Adrenal gland (tissue), 19 donors: ENCODE measurements around the gene C1QBP. TPM values are rescaled to one million over a fixed set of nuclear protein-coding genes. Genes with fewer than 3 reads are reported as not detected.

ENCODE experiments used
- DNase-seq, 7 donors: peaks; one replicate each; pipeline ENCODE4 v3.0.0-alpha.2; 2019 to 2020
- H3K27ac ChIP-seq, 5 donors: fragments of 200-600 bp; sonication (generic) in 4 of 5; 1 replicate in 3 of 5; 2 replicates in 2 of 5; pipeline versions ENCODE4 v1.5.1 to v1.8.0; 2016 to 2020; ENCODE audit warnings: mild to moderate bottlenecking in 1 of 5
- H3K27me3 ChIP-seq: fragments of 200-600 bp; 2 replicates; pipeline ENCODE4 v1.8.0; 2021
- H3K36me3 ChIP-seq, 2 donors: fragments of 200-600 bp; replicated peaks in 1 of 2; 1 replicate in 1 of 2; 2 replicates in 1 of 2; pipeline versions ENCODE4 v1.5.1 to v1.8.0; 2018 to 2022
- H3K4me1 ChIP-seq, 2 donors: fragments of 200-600 bp; replicated peaks in 1 of 2; 1 replicate in 1 of 2; 2 replicates in 1 of 2; pipeline versions ENCODE4 v1.5.1 to v1.8.0; 2018 to 2021
- H3K4me3 ChIP-seq, 4 donors: fragments of 200-600 bp; sonication (generic) in 3 of 4; one replicate each; pipeline ENCODE4 v1.5.1; 2016 to 2018
- H3K9me3 ChIP-seq, 3 donors: fragments of 200-600 bp; sonication (generic) in 1 of 3; replicated peaks in 1 of 3; 1 replicate in 2 of 3; 2 replicates in 1 of 3; pipeline versions ENCODE4 v1.5.1 to v1.8.0; 2016 to 2021
- CTCF ChIP-seq, 6 experiments: fragments of 450-650 bp in 4 of 6; fragments of 200-600 bp in 2 of 6; sonication (generic) in 1 of 6; IDR thresholded peaks; 1 replicate in 5 of 6; 2 replicates in 1 of 6; pipeline versions ENCODE4 v1.5.1 to v1.8.0; 2016 to 2021; ENCODE audit warnings: antibody characterized with exemption in 6 of 6, mild to moderate bottlenecking in 2 of 6, moderate library complexity in 1 of 6
- POLR2A ChIP-seq, 2 donors: fragments of 450-650 bp; IDR thresholded peaks; one replicate each; pipeline ENCODE4 v1.6.1; 2017; ENCODE audit warnings: antibody characterized with exemption in 2 of 2, mild to moderate bottlenecking in 2 of 2, moderate library complexity in 1 of 2
- WGBS, 4 donors: extraction: QIAGEN DNeasy Blood & Tissue Kit in 2 of 4; methylation state at CpG; one replicate each; pipeline versions ENCODE4 v1.1.5 to v1.1.7; 2013 to 2017; 5-methylcytosine and 5-hydroxymethylcytosine counted together
- intact Hi-C, 2 donors: fragments of 100-400 bp; cut with DNase I; formaldehyde crosslinking; loops; one replicate each; pipeline versions ENCODE4 v1.14.1 to v1.15.0; 2022 to 2023
- long read RNA-seq, 10 donors: library from polyadenylated mRNA in 3 of 10; unstranded in 2 of 10; stranded (forward) in 1 of 10; transcript quantifications; one replicate each; pipeline ENCODE4 v2.0.0 and lab custom pipeline, GENCODE V29; 2021 to 2026
- polyA plus RNA-seq, 3 donors: library from polyadenylated mRNA; stranded (reverse); fragments of 200-250 nt in 2 of 3; fragments of 350-450 nt in 1 of 3; fragmentation: Illumina TruSeq in 1 of 3; extraction: RNeasy Lipid Tissue Mini Kit (QIAGEN cat#74804) in 1 of 3; gene quantifications; one replicate each; pipeline ENCODE4 v1.2.3, GENCODE V29; 2013 to 2014
- total RNA-seq, 9 donors: library from RNA; depleted of rRNA in 4 of 9; stranded (reverse); fragments of >200 nt in 4 of 9; fragments of 120-200 nt in 1 of 9; fragmentation: NEBNext Ultra II Directional in 1 of 9; extraction: Animal tissue kit (Norgen Biotek cat#: 25700) in 1 of 9; gene quantifications; one replicate each; pipeline versions ENCODE4 v1.1.0 to v1.2.4, GENCODE V29; 2013 to 2023
- donor health status: healthy with polysubstance abuse.
- donor health status: Bipolar disorder and iron deficiency.
- donor health status: DM: yes; HTN: yes; CAD: no.
- donor health status: DM: no; HTN: no; CAD: no.
- donor health status: DM: no; HTN: no; CAD: no.
- donor health status: DM: yes; HTN: yes; CAD: no.

The C1QBP gene
- 100 to 1,000 TPM; 157 to 283 (median 174) TPM for total RNA-seq
- 100 to 1,000 TPM in 2 of 3 donors, 10 to 100 TPM in 1; 53.5 to 420 (median 140) TPM for polyA plus RNA-seq
- long read RNA-seq, donor 1, transcript C1QBP-201 (6 exons, 1,169 nt), result major isoform, 169 of 241 reads
- long read RNA-seq, donor 1, partial matches to known transcripts, result 65 of 241 reads
- long read RNA-seq, donor 1, other reads (novel, unspliced or antisense), result 0 of 241 reads
- long read RNA-seq, donor 2, transcript C1QBP-201 (6 exons, 1,169 nt), result major isoform, 88 of 130 reads
- long read RNA-seq, donor 2, partial matches to known transcripts, result 34 of 130 reads
- long read RNA-seq, donor 2, other reads (novel, unspliced or antisense), result 0 of 130 reads
- long read RNA-seq, donor 3, transcript C1QBP-201 (6 exons, 1,169 nt), result major isoform, 201 of 232 reads
- long read RNA-seq, donor 3, transcript C1QBP-203 (2 exons, 911 nt), result minor isoform, 5 of 232 reads
- long read RNA-seq, donor 3, partial matches to known transcripts, result 23 of 232 reads
- long read RNA-seq, donor 3, other reads (novel, unspliced or antisense), result 0 of 232 reads
- long read RNA-seq, donor 4, transcript C1QBP-201 (6 exons, 1,169 nt), result major isoform, 248 of 258 reads
- long read RNA-seq, donor 4, partial matches to known transcripts, result 3 of 258 reads
- long read RNA-seq, donor 4, other reads (novel, unspliced or antisense), result 6 of 258 reads
- long read RNA-seq, donor 5, transcript C1QBP-201 (6 exons, 1,169 nt), result major isoform, 486 of 496 reads
- long read RNA-seq, donor 5, partial matches to known transcripts, result 0 of 496 reads
- long read RNA-seq, donor 5, other reads (novel, unspliced or antisense), result 9 of 496 reads
- long read RNA-seq, donor 6, transcript C1QBP-201 (6 exons, 1,169 nt), result major isoform, 186 of 194 reads
- long read RNA-seq, donor 6, partial matches to known transcripts, result 4 of 194 reads
- long read RNA-seq, donor 6, other reads (novel, unspliced or antisense), result 3 of 194 reads
- long read RNA-seq, donor 7, transcript C1QBP-201 (6 exons, 1,169 nt), result major isoform, 69 of 113 reads
- long read RNA-seq, donor 7, partial matches to known transcripts, result 38 of 113 reads
- long read RNA-seq, donor 7, other reads (novel, unspliced or antisense), result 0 of 113 reads
- long read RNA-seq, donor 8, transcript C1QBP-203 (2 exons, 911 nt), result minor isoform, 6 of 360 reads
- long read RNA-seq, donor 8, transcript C1QBP-201 (6 exons, 1,169 nt), result major isoform, 217 of 360 reads
- long read RNA-seq, donor 8, transcript C1QBP-205 (3 exons, 330 nt), result minor isoform, 5 of 360 reads
- long read RNA-seq, donor 8, partial matches to known transcripts, result 126 of 360 reads
- long read RNA-seq, donor 8, other reads (novel, unspliced or antisense), result 6 of 360 reads
- long read RNA-seq, donor 9, transcript C1QBP-201 (6 exons, 1,169 nt), result major isoform, 132 of 167 reads
- long read RNA-seq, donor 9, partial matches to known transcripts, result 33 of 167 reads
- long read RNA-seq, donor 9, other reads (novel, unspliced or antisense), result 0 of 167 reads
- long read RNA-seq, donor 10, transcript C1QBP-201 (6 exons, 1,169 nt), result major isoform, 100 of 188 reads
- long read RNA-seq, donor 10, partial matches to known transcripts, result 81 of 188 reads
- long read RNA-seq, donor 10, other reads (novel, unspliced or antisense), result 0 of 188 reads

DNA sequence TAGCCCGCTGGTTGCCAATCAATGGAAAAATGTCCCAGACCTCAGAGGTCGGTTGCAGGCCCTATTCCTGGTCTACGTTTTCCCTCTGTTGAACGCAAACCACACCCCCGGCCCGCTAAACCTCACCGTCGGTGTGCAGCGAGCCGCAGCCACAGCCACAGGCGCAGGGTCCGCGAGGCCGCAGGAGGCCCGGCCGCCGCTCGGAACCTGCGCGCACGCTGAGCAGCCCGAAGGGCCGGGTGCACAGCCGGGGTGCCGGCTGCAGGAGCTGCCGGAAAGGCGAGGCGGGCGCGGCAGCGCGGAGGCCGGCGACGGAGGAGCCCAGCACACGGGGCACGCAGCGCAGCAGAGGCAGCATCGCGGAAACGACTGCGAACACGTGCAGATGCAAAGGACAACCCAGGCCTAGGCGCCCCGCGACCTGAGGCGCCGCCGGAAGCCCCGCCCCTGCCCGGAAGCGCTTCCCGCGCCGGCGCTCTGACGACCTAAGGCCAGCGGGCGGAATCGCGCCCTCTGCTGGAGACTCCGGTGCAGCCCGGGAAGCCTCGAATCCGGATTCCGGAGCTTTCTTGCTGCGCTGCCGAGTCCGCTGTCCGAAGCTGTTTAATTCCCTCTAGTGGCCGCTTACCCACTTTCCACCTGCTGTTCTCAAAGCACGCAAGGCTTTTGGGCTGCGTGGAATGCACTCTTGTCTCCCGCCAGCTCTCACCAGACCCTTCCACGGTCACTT lies at the start of gene C1QBP:
C1QBP (minus strand) TSS at position 440 of the 730 bp plus-strand sequence; CDS start at position 358, 82 bp downstream.
- Histone ChIP-seq H3K4me3 (peak within 1 kb of the TSS; percentile 16 to 92 (median 54)), H3K4me1 (peaks cover 7 to 29% of the 10 kb centered on the region in 2 donors), H3K9me3 (no peaks in the 10 kb centered on the region), H3K27ac (peak within 1 kb of the TSS in 4 of 5 donors; percentile 58 to 88 (median 74)), H3K36me3 (peaks cover 0 to 31% of the 10 kb centered on the region in 2 donors), H3K27me3 (no peaks in the 10 kb centered on the region)
- DNase-seq, result peak; percentile 89 to 97 (median 93)
- TF ChIP-seq POLR2A (IDR thresholded peaks at IDR 0.05) (peak in 1 of 2 donors; percentile 63), CTCF (IDR thresholded peaks at IDR 0.05) (peak; percentile 97 to 99 (median 98))
- WGBS, 4 donors, result 0 to 2% (median 0%) methylated on average over 9 to 75 of the region's 75 CpGs
- intact Hi-C loops, result loop anchor here in 1 of 2 donors (10.0 kb wide), 1 partner anchor 184 kb away; no protein-coding TSS in a partner anchor

GRCh38 chr17:5488752-5489151 lies 49.8 kb upstream of the C1QBP start:
- H3K27me3 ChIP-seq, result no peaks in the 10 kb centered on the region
- no peak for TF ChIP-seq CTCF (IDR thresholded peaks at IDR 0.05)
- no peak for TF ChIP-seq POLR2A (IDR thresholded peaks at IDR 0.05)
- peaks cover 0 to 29% of the 10 kb centered on the region in 2 donors for H3K36me3 ChIP-seq
- WGBS, 4 donors, result 81 to 90% (median 86%) methylated on average over 8 of the region's 8 CpGs
- no peak for DNase-seq
- intact Hi-C loops, result no loop called here
- H3K27ac ChIP-seq, result no peak overlapping the region
- H3K9me3 ChIP-seq, result peaks cover 0 to 6% (median 0%) of the 10 kb centered on the region in 3 donors
- H3K4me3 ChIP-seq, result no peak overlapping the region
- H3K4me1 ChIP-seq, result peaks cover 8 to 24% of the 10 kb centered on the region in 2 donors

DNA sequence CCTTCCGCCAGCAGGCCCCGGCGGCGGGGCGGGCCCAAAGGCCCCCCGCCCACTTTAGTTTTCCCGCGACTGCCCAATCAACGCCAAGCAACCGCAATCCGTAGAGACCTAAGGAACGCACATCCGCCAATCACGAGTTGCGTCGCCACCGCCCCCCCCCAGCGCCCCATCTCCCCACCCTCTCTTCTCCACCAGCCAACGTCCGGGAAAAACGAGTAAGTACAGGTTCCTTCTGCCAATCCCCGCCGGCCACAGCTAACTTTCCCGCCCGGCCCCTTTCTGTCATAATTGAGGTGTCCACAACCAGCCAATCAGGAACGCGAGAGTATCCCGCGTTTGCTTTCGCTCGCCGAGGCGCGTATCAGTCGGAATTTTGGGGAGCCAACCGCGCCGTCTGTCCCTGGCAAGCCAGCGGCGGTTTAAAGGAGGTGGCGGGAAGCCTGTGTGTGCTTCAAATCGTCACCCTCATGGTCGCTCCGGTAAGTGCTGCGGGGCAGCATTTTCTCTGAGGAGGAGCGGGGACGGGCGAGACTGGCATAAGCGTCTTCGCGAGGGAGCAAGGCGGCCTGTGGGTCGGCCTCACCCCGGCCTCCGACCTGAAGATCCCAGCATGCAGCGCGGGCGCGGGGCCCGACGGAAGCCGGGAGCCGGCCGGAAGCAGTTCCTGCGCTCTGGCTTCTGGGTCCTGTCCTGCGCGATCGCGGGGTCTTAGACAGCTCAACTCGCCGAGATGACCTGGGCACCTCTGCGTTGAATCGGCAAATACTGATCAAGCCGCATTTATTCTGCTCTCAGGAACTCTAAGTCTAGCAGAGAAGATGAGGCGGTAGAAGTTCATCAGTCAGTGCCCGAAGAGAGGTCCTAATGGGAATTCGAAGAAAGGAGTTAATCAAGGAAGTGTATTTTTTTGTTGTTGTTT lies 47.5 kb upstream of the C1QBP start, which contains the start of gene MIS12:
MIS12 (plus strand) TSS at position 361 of the 919 bp plus-strand sequence. CDS start 2,297 bp downstream, outside the sequence.
- DNase-seq, result peak; percentile 97 to 100 (median 100)
- Histone ChIP-seq H3K27ac (peak within 1 kb of the TSS; percentile 95 to 100 (median 98)), H3K27me3 (no peaks in the 10 kb centered on the region), H3K4me1 (peaks cover 8 to 27% of the 10 kb centered on the region in 2 donors), H3K4me3 (peak within 1 kb of the TSS; percentile 71 to 92 (median 84)), H3K9me3 (no peaks in the 10 kb centered on the region), H3K36me3 (peaks cover 0 to 30% of the 10 kb centered on the region in 2 donors)
- intact Hi-C loops, result no loop called here
- WGBS, 4 donors, result 1% methylated on average over 45 to 77 of the region's 77 CpGs
- TF ChIP-seq POLR2A (IDR thresholded peaks at IDR 0.05) (peak; percentile 64 to 85), CTCF (IDR thresholded peaks at IDR 0.05) (peak in 1 of 6 experiments; percentile 16)
